ENCODE data around the gene CD200R1. TPM values are rescaled to one million over a fixed set of nuclear protein-coding genes. Genes with fewer than 3 reads are reported as not detected.

The CD200R1 gene
- total and polyA plus RNA-seq, 2 donors from 2014 or later, result 0.13 to 2.2 TPM

DNA sequence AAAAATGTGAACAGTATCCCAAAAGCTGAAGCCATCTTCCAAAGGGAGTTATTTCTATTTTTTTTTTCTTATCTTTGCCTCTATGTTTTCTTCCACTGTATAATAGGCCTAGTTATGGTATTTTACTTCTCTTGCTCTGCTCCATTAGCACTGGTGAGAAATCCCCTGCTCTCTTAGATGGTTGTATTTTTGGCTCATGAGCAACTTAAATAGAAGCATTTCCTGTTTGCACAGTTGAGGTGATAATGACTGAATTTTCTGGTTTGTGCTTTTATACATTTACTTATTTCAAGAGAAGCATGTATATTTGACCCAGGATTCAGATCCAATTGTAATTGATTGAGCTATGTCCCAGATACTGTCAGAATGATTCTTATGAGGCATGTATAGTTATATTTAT lies 66.7 kb downstream of the CD200R1 start:
- H3K4me3 ChIP-seq (ENCODE audit: low read length in 3 of 3), result no peak overlapping the region
- no peaks in the 10 kb centered on the region for H3K4me1 ChIP-seq (ENCODE audit: control insufficient read depth in 2 of 3, insufficient read depth in 2 of 3, low read depth in 1 of 3, low read length in 3 of 3)
- H3K27me3 ChIP-seq (ENCODE audit: control insufficient read depth, insufficient read depth, low read length), result no peaks in the 10 kb centered on the region
- H3K9ac ChIP-seq (ENCODE audit: low read length in 3 of 3), result no peak overlapping the region
- TF ChIP-seq, protein P1, sequence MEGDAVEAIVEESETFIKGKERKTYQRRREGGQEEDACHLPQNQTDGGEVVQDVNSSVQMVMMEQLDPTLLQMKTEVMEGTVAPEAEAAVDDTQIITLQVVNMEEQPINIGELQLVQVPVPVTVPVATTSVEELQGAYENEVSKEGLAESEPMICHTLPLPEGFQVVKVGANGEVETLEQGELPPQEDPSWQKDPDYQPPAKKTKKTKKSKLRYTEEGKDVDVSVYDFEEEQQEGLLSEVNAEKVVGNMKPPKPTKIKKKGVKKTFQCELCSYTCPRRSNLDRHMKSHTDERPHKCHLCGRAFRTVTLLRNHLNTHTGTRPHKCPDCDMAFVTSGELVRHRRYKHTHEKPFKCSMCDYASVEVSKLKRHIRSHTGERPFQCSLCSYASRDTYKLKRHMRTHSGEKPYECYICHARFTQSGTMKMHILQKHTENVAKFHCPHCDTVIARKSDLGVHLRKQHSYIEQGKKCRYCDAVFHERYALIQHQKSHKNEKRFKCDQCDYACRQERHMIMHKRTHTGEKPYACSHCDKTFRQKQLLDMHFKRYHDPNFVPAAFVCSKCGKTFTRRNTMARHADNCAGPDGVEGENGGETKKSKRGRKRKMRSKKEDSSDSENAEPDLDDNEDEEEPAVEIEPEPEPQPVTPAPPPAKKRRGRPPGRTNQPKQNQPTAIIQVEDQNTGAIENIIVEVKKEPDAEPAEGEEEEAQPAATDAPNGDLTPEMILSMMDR (IDR thresholded peaks at IDR 0.05; ENCODE audit: borderline replicate concordance, extremely low read depth, insufficient read depth), result no peak
- intact Hi-C loops (cut with DNase I), result no loop called here
- H3K9me3 ChIP-seq (ENCODE audit: control insufficient read depth in 2 of 3, insufficient read depth in 1 of 3, low read length in 3 of 3), result peaks cover 0 to 4% (median 0%) of the 10 kb centered on the region in 3 donors
- no peak overlapping the region for H3K27ac ChIP-seq (ENCODE audit: low read depth in 2 of 2, low read length in 2 of 2)
- FAIRE-seq (no peak), DNase-seq (no peak)
- no peaks in the 10 kb centered on the region for H3K36me3 ChIP-seq (ENCODE audit: control insufficient read depth in 2 of 3, insufficient read depth in 3 of 3, low read length in 3 of 3)

DNA sequence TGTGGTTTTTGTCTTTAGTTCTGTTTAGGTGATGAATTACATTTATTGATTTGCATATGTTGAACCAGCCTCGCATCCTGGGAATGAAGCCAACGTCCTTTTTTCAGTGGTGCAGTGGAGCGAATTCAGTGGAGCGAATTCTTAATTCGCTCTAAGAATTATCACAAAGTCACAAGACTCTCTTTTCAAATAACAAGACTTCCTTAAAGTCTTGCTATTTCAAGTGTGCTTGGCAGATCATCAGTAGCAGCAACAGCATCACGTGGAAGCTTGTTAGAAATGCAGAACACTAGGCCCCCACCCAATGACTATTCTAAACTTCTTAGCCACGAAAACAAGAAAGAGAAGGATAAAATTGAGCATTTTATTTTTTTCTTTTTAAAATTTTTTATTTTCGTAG lies 70.1 kb downstream of the CD200R1 start:
- FAIRE-seq (no peak), DNase-seq (no peak)
- TF ChIP-seq, protein P1 (IDR thresholded peaks at IDR 0.05; ENCODE audit: borderline replicate concordance, extremely low read depth, insufficient read depth), result no peak
- no peaks in the 10 kb centered on the region for H3K4me1 ChIP-seq (ENCODE audit: control insufficient read depth in 2 of 3, insufficient read depth in 2 of 3, low read depth in 1 of 3, low read length in 3 of 3)
- no peaks in the 10 kb centered on the region for H3K27me3 ChIP-seq (ENCODE audit: control insufficient read depth, insufficient read depth, low read length)
- peaks cover 0 to 4% (median 0%) of the 10 kb centered on the region in 3 donors for H3K9me3 ChIP-seq (ENCODE audit: control insufficient read depth in 2 of 3, insufficient read depth in 1 of 3, low read length in 3 of 3)
- intact Hi-C loops (cut with DNase I), result no loop called here
- no peak overlapping the region for H3K9ac ChIP-seq (ENCODE audit: low read length in 3 of 3)
- H3K4me3 ChIP-seq (ENCODE audit: low read length in 3 of 3), result no peak overlapping the region
- H3K36me3 ChIP-seq (ENCODE audit: control insufficient read depth in 2 of 3, insufficient read depth in 3 of 3, low read length in 3 of 3), result no peaks in the 10 kb centered on the region
- no peak overlapping the region for H3K27ac ChIP-seq (ENCODE audit: low read depth in 2 of 2, low read length in 2 of 2)

DNA sequence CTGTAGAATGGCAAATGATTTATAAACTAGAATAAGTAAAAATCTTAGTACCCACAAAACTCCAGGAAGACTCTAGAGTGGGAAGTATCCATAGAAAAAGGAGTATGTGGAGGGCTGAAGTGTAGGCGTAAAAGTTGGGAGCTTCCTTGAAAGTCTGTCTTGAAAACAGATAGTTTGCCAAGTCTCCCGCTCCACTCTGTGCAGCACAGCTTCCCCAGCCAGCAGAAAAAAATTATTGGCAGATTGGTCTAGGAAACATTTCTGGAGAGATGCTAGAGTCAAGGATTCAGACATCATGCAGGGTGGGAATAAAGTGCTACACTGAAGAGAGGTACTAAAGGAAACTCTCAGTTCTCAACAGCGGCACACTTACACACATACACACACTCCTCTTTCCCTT lies 74.8 kb downstream of the CD200R1 start:
- no peak overlapping the region for H3K27ac ChIP-seq (ENCODE audit: low read depth in 2 of 2, low read length in 2 of 2)
- no peak overlapping the region for H3K4me3 ChIP-seq (ENCODE audit: low read length in 3 of 3)
- no peak overlapping the region for H3K9ac ChIP-seq (ENCODE audit: low read length in 3 of 3)
- no peaks in the 10 kb centered on the region for H3K27me3 ChIP-seq (ENCODE audit: control insufficient read depth, insufficient read depth, low read length)
- H3K4me1 ChIP-seq (ENCODE audit: control insufficient read depth in 2 of 3, insufficient read depth in 2 of 3, low read depth in 1 of 3, low read length in 3 of 3), result no peaks in the 10 kb centered on the region
- intact Hi-C loops (cut with DNase I), result no loop called here
- FAIRE-seq (no peak), DNase-seq (no peak)
- no peaks in the 10 kb centered on the region for H3K36me3 ChIP-seq (ENCODE audit: control insufficient read depth in 2 of 3, insufficient read depth in 3 of 3, low read length in 3 of 3)
- TF ChIP-seq, protein P1 (IDR thresholded peaks at IDR 0.05; ENCODE audit: borderline replicate concordance, extremely low read depth, insufficient read depth), result no peak
- H3K9me3 ChIP-seq (ENCODE audit: control insufficient read depth in 2 of 3, insufficient read depth in 1 of 3, low read length in 3 of 3), result peaks cover 0 to 4% (median 0%) of the 10 kb centered on the region in 3 donors

DNA sequence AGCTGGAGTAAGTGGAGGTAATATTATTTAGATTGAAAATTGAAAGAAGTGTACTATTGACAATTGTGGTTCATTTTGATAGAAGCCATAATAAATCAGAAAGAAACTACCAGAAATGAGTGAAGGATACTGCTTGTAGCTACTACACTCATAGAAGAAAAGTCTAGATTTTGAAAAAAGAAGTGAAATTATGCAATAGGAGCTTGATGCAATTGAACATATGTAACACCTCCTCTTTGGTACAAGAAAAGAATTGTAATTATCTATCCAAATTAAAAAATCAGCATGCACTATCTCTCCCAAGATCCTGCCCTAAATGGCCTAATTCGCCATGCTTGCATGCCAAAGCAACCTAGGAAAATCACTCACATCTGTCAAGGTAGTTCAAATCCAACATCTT lies 77.1 kb downstream of the CD200R1 start:
- no peak for FAIRE-seq
- Histone ChIP-seq H3K9ac (ENCODE audit: low read length in 3 of 3) (no peak overlapping the region), H3K4me1 (ENCODE audit: control insufficient read depth in 2 of 3, insufficient read depth in 2 of 3, low read depth in 1 of 3, low read length in 3 of 3) (no peaks in the 10 kb centered on the region), H3K27ac (ENCODE audit: low read depth in 2 of 2, low read length in 2 of 2) (no peak overlapping the region), H3K27me3 (ENCODE audit: control insufficient read depth, insufficient read depth, low read length) (no peaks in the 10 kb centered on the region), H3K36me3 (ENCODE audit: control insufficient read depth in 2 of 3, insufficient read depth in 3 of 3, low read length in 3 of 3) (no peaks in the 10 kb centered on the region), H3K9me3 (ENCODE audit: control insufficient read depth in 2 of 3, insufficient read depth in 1 of 3, low read length in 3 of 3) (no peaks in the 10 kb centered on the region), H3K4me3 (ENCODE audit: low read length in 3 of 3) (no peak overlapping the region)
- TF ChIP-seq, protein P1 (IDR thresholded peaks at IDR 0.05; ENCODE audit: borderline replicate concordance, extremely low read depth, insufficient read depth), result no peak
- intact Hi-C loops (cut with DNase I), result no loop called here
- DNase-seq, result no peak
